ENCODE results near the gene PLEKHG7.

DNA sequence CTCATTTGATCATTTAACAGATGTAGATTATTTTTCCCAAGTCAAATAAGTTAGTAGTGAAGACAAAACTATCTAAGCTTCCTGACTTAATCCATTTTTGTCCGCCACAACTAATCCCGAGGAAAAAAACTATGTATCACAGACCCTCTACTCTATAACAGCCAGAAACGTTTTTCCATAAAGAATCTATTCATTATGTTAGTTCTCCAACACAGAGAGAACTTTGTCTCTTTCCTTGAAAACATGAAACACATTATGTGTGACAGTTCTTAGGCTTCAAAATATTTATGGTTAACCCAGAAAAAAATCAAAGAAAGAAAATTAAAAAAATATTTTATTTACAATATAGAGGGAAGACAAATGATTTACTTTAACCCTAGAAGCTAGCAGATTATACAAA is 100.1 kb downstream of the PLEKHG7 start:
- TF ChIP-seq POLR2AphosphoS5 (IDR thresholded peaks at IDR 0.05; ENCODE audit: low read depth, low read length): no peak
- TF ChIP-seq POLR2A (IDR thresholded peaks at IDR 0.05; ENCODE audit: borderline replicate concordance, extremely low read depth, insufficient read depth, insufficient read length): no peak
- no peak for TF ChIP-seq CTCF (IDR thresholded peaks at IDR 0.05 in 2 of 3, conservative IDR thresholded peaks at IDR 0.05 in 1 of 3; ENCODE audit: borderline replicate concordance in 1 of 3, insufficient read depth in 1 of 3, low read depth in 2 of 3, low read length in 2 of 3)
- TF ChIP-seq RAD21 (IDR thresholded peaks at IDR 0.05; ENCODE audit: low read depth): no peak
- TF ChIP-seq ATF3 (IDR thresholded peaks at IDR 0.05): no peak
- no peak for TF ChIP-seq EZH2phosphoT487 (IDR thresholded peaks at IDR 0.05; ENCODE audit: borderline replicate concordance)
- TF ChIP-seq ZBTB33 (IDR thresholded peaks at IDR 0.05; ENCODE audit: extremely low read depth, insufficient replicate concordance, low read length): no peak
- TF ChIP-seq EGR1 (IDR thresholded peaks at IDR 0.05; ENCODE audit: low read depth): no peak
- TF ChIP-seq YY1 (IDR thresholded peaks at IDR 0.05; ENCODE audit: extremely low read depth, insufficient replicate concordance, low read depth, low read length): no peak
- TF ChIP-seq JUND (IDR thresholded peaks at IDR 0.05): no peak
- no peak for TF ChIP-seq SP1 (IDR thresholded peaks at IDR 0.05; ENCODE audit: low read depth)
- no peak for TF ChIP-seq EZH2 (IDR thresholded peaks at IDR 0.05)

Measured in HCT116 (cell line).